ENCODE results near the gene ARNT2.

Gene ARNT2

DNA sequence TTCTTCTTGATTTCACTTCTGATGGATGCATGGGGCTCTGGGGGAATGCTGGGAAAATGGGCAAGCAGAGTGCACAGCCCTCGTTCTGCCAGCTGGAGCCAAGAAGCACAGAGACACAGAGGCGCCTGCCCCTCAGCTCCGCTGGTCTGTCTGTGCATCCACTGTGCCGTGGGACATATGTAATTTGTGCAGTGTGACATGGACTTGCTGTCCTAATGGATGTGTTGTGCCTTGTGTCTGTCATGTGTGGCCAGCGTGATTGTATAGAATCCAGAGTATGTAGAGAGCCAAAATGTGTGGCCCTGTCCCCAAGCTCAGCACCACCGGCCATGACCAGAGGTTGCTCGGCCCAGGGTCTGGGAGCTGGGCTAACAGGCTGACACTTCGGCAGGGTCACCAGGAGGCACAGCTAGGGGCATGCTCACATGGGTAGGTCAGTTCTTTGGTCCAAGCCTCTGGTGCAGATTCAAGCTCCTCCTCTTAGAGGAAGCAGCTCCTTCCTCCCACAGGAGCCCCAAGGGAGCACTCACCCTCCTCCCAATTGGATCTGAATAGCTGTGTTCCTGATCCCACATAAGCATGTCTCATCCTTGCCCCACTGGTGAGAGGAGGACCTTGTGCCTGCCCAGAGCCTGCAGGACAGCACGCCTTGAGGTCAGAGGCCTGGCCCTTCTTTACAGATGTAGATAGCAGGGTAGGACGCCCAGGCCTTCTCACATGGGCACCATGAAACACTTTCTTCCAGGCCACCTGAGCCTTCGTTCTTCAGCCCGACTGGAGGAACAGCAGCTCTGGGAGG, 190.1 kb downstream of the ARNT2 start:
- no peak for DNase-seq (ENCODE audit: low read depth in 2 of 2)

DNA sequence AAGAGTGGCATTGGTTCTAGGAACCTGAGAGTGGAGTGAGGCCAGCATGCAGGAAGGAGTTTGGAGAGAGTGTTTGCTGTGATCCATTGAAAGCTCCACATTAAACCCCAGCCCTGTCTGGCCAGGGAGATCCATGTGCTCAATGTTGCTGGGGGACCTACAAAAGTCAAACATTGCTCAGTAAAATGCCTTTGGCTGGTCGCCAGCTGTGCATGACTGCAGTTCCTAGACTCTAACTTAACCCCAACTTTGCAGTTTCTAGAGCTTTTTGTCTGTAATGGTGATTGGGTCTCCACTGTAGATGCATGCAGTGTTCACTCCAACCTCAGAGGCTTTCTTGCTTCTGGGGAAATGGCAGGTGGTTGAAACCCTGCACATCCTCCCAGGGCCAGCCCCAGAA, 191.2 kb downstream of the ARNT2 start:
- no peak for DNase-seq (ENCODE audit: low read depth in 2 of 2)

DNA sequence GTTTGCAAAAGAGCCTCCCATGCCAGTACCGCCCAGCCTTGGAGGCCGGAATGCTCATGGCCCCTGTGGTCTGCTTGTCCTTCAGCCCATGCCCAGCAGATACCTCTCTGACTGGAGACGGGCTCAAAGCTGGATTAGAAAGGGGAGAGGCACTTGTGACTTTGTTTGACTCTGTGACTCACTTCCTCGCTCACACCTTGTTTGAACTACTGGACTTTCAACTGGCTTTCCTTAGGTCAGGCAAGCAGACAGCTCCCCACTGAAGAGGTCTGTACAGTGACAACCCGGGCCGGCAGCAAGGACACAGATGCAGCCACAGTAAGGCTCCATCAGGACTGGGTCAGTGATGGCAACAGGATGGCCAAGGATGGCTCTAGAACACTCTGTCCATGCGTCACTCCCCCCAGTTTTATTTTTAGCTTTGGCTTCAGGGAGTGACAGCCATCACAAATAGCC, 192.4 kb downstream of the ARNT2 start:
- no peak for DNase-seq (ENCODE audit: low read depth in 2 of 2)

DNA sequence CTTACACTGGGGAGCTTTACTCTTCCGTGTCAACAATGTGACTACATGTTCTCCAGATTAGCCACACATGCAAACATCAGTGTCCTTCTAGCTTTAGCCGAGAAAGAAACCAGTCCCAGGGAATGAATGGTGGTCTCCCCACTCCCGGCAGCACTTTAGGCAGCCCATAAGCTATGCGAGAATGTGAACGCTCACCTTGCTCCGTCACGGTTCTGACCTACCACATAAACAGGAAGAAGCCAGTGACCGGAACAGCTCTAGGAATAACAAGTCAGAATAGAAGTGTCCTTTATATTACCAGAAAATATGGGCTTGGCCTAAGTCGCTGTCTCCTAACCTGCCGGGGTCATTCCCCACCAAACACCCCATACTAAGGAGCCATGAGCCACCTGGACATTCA, 192.9 kb downstream of the ARNT2 start:
- DNase-seq (ENCODE audit: low read depth in 2 of 2): no peak

DNA sequence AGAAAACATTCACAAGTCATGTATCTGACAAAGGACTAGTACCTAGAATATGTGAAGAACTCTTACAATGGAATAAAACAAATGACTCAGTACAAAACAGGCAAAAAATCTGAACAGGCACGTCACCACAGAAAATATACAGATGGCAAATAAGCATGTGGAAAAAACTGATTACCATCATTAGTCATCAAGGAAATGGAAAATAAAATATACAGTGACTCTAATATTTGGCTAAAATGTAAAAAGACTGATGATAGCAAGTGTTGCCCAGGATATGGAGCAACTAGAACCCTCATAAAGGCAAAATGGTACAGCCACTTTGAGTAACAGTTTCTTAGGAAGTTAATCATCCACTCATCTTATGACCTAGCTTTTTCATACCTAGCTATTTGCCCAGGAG, 195.2 kb downstream of the ARNT2 start:
- DNase-seq (ENCODE audit: low read depth in 2 of 2): no peak

DNA sequence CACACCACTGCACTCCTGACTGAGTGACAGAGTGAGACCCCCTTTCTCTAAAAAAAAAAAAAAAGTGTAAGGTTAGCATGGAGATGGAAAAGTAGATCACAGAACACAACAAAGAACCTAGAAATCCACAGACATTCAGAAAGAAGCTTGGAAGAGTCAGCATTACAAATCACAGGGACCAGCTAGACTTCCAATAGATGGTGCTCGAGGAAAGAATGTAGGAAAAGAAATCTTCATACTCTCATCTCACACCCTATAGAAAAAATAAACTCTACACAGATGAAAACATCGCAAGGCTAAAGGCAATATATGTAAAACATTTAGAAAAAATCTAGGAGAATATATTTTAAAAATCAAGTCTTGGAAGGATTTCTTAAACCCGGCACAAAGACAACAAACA, 196.4 kb downstream of the ARNT2 start:
- DNase-seq (ENCODE audit: low read depth in 2 of 2): no peak

DNA sequence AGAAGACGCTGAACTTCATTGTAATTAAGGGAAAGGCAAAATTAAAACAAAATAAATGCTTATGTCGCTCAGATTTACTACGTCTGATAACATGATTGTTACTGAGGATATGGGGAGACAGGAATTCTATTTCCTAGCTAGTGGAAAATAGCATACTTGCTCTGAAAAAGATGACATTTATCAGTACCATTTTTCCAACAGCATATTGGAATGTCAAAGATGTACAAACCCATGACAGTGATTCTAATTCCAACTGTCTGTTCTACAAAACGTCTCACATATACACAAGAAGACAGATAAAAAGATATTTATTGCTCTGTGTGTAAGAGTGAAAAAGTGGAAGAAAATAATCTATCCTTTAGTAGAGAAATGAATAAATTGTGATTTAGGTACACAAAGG, 197.1 kb downstream of the ARNT2 start:
- DNase-seq (ENCODE audit: low read depth in 2 of 2): no peak

DNA sequence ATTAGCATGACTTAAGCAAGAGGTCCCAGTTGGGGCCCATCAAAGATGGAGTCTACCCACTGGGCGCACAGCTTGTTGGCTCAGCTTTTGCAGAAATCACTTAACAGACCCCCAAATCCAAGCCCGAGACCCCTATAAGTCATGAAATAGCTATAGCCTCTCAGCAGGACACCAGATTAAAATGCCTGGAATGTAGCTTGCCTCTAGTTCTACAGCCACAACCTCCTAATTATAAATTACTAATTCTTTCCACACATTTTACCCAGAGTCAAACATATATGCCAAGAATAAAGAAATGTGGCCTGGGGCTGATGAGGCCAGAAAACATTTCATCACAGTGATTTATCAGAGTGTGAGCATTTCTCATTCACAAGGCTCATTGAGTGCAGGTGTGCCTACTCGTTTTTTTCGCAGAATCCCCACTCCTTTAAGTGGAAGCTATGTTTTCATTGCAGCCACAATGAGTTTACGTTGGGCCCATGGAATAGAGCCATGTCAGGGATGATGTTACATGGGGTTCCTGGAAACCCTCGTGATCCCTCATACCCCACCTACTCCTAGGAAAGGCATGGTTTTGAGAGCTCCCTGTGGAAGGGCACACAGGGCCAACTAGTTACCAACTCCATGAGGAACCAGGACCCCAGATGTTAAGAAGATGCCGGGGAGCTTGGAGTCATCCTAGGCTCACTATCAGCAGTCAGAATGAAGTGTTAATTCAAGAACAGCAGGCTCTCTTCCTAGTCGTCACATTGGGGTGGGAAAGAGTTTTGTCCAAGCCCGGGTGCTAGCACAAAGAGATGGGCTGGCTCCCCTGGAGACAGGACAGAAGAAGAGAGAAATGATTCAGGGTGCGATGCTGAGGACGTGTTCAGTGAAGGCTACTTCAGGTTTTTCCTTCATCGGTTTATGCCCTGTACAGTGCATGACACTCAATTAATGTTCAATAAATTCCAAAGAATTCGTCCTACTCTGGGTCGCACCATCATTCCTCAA, 200.7 kb downstream of the ARNT2 start:
- DNase-seq (ENCODE audit: low read depth in 2 of 2): peak; percentile 68 to 72

DNA sequence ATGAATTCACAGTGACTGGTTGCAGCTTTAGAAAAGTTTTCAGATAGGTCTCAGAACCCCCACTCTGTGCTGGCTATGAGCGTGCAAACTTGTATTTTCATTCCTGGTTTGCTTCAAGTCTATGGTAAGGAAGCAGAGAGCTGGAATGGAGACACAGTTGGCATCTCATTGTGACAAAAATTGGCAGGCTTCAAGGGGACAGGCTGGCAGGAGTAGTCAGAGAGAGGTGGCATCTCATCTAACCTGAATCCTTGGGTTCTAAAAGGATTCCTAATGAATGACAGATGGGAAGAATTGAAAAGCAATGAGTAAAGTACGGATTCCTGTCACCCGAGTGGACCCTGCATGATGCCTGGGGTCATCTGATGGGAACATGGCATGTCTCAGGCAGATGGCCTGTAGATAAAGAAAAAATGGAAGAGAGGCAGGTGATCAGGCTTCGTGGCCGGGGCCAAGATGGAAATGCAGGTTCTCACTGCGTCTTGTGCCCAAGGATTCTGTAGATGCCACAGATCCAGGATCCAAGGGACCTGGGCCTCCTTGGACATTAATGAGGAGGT, 201.5 kb downstream of the ARNT2 start:
- DNase-seq (ENCODE audit: low read depth in 2 of 2): no peak

DNA sequence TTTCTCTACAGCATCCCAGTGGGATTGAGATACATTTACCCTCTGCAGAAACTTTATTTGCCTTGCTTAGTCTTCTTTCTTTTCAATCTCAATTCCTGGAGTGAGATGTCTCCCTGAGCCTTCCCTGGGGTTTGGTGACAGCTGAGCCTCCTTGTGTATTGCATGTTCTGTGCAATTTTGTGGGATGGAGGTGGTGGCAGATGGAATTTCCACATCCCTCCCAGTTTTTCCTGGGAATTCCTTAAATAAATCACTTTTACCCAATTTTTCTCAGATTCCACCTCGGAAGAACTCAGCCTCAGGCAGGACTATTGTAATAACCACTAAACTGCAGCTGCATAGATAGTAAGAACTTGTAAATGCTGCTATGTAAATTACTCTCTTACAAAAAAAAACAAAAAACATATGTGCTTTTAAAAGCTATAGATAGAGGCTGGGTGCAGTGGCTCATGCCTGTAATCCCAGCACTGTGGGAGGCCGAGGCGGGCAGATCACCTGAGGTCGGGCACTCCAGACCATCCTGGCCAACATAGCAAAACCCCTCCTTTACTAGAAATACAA, 202.4 kb downstream of the ARNT2 start:
- no peak for DNase-seq (ENCODE audit: low read depth in 2 of 2)

DNA sequence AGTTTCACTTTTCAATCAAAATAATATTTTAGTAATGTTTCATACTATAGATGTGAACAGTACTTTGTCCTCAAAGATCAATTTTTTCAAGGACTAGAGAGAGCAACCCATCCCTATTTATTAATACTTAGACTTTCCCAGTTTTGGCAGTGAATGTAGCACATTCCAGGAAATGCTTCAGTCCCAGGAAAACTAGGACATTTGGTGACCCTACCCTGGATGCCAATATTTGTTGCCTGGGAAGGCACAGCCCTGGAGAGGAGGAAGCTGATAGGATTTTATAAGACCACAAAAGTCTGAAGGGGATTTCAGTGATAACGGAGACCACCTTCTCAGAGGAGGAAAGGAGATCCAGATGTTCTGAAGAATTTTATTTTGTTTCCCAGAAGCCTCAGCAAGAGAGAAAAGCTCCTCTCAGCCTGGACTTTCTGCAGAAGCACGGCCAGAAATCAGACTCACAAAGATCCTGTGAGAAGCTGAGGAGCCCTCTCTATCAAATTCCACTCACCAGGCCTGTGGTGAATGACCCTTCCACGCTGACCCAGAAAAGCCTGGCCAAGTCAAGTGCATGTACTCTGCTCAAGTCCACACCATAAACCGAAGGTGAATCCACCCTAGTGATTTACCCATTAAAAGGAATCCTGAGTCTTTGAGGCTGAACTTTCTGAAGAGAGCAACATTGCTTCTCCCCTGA, 203.3 kb downstream of the ARNT2 start:
- DNase-seq (ENCODE audit: low read depth in 2 of 2): no peak

DNA sequence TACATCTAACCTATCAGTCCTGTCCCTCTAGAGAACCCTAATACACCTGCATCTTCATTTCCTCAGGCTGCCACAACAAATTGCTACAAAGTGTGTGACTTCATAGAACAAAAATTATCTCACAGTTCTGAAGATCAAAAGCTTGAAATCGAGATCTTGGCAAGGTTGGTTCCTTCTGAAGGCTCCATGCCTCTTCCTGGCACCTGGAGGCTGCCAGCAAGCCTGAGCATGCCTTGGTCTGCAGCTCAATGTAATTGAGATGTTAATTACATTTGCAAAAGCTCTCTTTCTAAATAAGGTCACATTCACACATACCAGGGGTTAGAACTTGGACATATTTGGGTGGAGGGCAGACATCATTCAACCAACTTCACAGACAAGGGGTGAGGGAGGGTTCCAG, 204.5 kb downstream of the ARNT2 start:
- DNase-seq (ENCODE audit: low read depth in 2 of 2): no peak

DNA sequence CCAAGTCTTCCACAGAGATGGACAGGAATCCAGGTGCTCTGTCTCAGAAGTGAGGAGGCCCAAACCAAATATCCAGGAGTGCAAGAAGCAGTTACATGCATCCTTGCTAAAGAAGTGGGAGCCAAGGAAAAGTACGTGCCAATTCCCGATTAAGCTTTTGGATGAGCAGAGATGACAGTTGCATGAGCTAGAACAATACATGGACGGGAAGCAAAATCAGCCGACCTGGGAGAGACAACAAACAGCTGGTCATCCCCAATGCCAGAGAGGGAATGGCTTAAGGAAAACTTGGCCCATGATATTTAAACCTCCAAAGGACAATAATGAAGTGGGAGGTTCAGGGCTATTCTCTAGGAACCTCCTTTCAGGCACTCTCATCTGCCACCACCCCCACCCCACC, 204.9 kb downstream of the ARNT2 start:
- DNase-seq (ENCODE audit: low read depth in 2 of 2): no peak

DNA sequence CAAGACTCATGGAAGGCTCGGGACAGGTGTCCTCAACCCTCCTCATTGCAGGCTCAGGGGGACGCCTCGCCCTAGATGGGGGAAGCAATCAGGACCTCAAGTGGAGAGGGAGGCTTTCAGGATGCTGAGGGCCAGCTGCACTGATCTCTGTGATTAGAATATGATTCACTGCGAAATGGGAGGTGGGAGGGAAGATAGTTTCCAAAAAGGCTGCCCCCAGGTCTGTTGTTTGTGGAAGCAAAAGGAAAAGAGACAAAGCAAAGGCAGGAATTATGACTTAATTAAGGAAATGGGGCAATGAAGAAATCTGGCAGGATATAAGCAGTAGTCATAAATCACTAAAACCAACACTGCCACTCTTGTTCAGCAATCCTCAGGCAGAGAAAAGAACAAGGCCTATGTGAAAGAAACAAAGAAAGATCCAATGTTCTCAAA, 205.3 kb downstream of the ARNT2 start:
- no peak for DNase-seq (ENCODE audit: low read depth in 2 of 2)

DNA sequence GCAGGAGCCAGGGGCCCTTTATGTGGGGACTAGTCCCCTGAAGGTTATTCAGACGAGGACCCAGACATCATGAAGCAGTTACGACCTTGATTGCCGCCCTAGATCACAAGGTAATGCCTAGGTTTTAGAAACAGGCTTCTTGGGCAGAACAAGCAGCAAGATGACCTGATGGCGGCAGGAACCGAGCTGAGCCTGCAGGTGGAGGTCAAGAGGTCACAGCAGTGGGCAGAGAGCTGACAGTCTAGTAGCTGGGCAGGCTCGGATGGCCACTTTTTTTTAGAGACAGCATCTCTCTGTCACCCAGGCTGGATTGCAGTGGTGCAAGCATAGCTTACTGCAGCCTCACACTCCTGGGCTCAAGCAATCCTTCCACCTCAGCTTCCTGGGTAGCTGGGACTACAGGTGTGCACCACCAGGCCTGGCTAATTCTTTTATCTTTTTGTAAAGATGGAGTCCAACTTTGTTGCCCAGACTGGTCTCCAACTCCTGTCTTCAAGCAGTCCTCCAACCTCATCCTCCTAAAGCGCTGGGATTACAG, 207.4 kb downstream of the ARNT2 start:
- DNase-seq (ENCODE audit: low read depth in 2 of 2): no peak

DNA sequence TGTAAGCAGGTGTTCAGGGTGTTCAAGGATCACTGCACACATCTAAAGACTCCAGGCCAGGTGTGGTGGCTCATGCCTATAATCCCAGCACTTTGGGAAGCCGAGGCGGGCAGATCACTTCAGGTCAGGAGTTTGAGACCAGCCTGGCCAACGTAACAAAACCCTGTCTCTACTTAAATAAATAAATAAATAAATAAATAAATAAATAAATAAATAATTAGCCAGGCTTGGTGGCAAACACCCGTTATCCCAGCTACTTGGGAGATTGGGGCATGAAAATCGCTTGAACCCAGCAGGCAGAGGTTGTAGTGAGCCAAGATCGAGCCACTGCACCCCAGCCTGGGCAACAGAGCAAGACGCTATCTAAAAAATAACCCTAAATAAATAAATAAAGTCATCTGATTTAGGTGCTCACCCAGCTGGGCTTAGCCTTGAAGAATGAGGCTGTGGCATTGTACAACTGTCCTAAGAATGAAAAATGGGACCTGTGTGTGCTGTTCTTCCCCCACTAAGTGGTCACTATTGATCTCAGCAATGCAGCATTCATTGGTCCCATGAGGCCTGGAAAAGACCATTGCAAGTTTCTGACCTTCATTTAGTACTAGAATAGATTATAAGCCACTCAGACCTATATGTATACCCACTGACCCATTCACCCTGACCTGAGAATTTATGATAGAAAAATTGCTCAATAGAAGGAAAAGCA, 208.1 kb downstream of the ARNT2 start:
- no peak for DNase-seq (ENCODE audit: low read depth in 2 of 2)

DNA sequence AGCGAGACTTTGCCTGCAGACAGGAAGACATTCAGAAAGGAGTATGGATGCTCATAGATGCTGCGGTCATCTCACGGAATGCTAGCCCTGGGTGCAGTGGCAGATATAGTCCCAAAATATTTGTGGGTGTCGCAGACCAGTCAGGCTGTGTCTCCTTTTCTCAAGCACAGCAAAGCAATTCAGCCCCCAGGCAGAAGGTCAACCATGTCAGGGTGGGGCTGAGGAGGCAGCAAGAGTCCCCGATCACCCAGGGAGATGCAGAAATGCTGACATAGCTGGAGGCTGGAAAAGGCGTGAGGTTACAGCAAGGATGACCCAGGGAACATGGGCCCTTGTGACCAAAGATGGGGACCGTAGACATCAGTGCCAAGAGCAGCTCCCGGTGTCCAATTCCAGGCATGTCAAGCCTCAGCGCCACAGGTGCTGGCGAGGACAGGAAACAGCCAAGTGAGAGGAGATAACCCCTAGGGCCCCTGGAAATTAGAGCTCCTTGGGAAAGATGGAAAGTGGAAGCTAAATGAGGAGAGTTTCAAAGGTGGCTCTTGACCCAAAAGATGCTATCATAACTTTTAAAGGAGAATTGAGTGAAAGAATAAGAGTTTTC, 209.7 kb downstream of the ARNT2 start:
- no peak for DNase-seq (ENCODE audit: low read depth in 2 of 2)

DNA sequence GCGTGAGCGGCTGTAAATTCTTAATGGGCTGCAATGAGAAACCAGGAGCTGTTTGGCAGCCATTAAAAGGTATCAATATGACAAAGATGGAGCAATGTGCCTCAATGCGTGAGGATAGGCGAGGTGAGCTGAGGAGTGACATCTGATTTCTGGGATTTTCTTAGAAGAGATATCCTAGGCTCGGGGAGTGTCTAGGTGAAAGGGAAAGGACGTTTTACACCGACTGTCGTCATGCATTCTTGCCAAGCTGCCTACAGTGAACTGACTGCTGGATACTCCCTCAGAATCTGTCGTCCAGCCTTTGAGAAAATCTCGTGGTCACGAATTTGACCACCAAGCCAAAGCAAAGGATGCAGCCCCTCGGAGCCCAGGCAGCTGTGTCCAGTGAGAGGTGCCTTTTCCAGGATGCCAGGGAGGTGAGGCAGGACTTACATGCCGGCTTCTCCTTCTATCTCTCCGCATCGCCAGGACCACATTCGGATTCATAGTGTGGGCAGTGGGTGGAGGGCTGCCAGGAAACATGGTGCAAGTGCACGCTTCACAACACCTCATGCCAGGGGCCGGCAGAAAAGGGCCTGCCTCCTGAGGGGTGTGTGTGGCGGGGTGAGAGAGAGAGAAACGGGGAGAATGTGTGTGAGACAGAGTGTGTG, 210.7 kb downstream of the ARNT2 start:
- DNase-seq (ENCODE audit: low read depth in 2 of 2): no peak

DNA sequence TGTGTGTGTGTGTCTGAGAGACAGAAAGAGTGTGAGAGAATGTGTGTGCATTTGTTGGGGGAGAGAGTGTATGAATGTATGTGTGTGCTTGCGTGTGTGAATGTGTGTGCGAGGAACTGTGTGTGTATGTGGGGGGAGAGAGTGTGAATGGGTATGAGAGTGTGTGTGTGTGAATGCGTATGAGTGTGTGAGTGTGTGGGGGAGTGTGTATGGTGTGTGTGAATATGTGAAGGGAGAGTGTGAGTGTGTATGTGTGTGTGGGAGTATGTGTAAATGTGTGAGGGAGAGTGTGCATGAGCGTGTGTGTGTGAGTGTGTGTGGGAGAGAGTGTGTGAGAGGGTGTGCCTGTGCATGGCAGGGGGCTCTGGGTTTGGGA, 211.2 kb downstream of the ARNT2 start:
- no peak for DNase-seq (ENCODE audit: low read depth in 2 of 2)
